Suprapubic skin (tissue), 4 donors: Measurements from ENCODE around the gene TMEM256. TPM values are rescaled to one million over a fixed set of nuclear protein-coding genes. Genes with fewer than 3 reads are reported as not detected.

ENCODE experiments used
- DNase-seq, 2 donors: peaks; one replicate each; pipeline ENCODE4 v3.0.0-alpha.2; 2019; ENCODE audit warnings: low spot score in 2 of 2
- H3K27ac ChIP-seq: fragments of 200-600 bp; sonication (generic); one replicate; pipeline ENCODE4 v1.5.1; 2019
- H3K27me3 ChIP-seq: fragments of 200-600 bp; sonication (generic); one replicate; pipeline ENCODE4 v1.5.1; 2019
- H3K36me3 ChIP-seq: fragments of 200-600 bp; sonication (generic); one replicate; pipeline ENCODE4 v1.5.1; 2019
- H3K4me1 ChIP-seq: fragments of 200-600 bp; sonication (generic); one replicate; pipeline ENCODE4 v1.5.1; 2019
- H3K4me3 ChIP-seq: fragments of 200-600 bp; sonication (generic); one replicate; pipeline ENCODE4 v1.5.1; 2019; ENCODE audit warnings: mild to moderate bottlenecking
- H3K9me3 ChIP-seq: fragments of 200-600 bp; sonication (generic); one replicate; pipeline ENCODE4 v1.5.1; 2019
- EP300 ChIP-seq: sonication (generic); formaldehyde crosslinking; IDR thresholded peaks from one replicate; pipeline ENCODE4 v1.6.1; 2017; ENCODE audit warnings: antibody characterized with exemption
- POLR2A ChIP-seq, 2 donors: fragments of 450-650 bp; IDR thresholded peaks; one replicate each; pipeline ENCODE4 v1.6.1; 2017; ENCODE audit warnings: antibody characterized with exemption in 2 of 2, mild to moderate bottlenecking in 2 of 2, moderate library complexity in 2 of 2
- POLR2AphosphoS5 ChIP-seq, 3 donors: sonication (generic); formaldehyde crosslinking; IDR thresholded peaks; one replicate each; pipeline ENCODE4 v1.6.1; 2017; ENCODE audit warnings: antibody characterized with exemption in 3 of 3
- WGBS: methylation state at CpG from one replicate; pipeline ENCODE4 v1.1.5; 2018; 5-methylcytosine and 5-hydroxymethylcytosine counted together
- total RNA-seq, 4 donors: library from RNA; depleted of rRNA; stranded (reverse); fragments of >200 nt; gene quantifications; one replicate each; pipeline ENCODE4 v1.1.0, GENCODE V29; 2016
- TF ChIP-seq, protein P1 (sequence below), 2 donors: fragments of 200-600 bp in 1 of 2; fragments of 450-650 bp in 1 of 2; sonication (generic) in 1 of 2; IDR thresholded peaks; one replicate each; pipeline ENCODE4 v1.5.1; 2016 to 2019; ENCODE audit warnings: antibody characterized with exemption in 2 of 2, mild to moderate bottlenecking in 1 of 2, moderate library complexity in 1 of 2

TMEM256 gene
- 100 to 1,000 TPM in 2 of 4 donors, 10 to 100 TPM in 2; 53.5 to 128 (median 89.6) TPM for total RNA-seq

DNA sequence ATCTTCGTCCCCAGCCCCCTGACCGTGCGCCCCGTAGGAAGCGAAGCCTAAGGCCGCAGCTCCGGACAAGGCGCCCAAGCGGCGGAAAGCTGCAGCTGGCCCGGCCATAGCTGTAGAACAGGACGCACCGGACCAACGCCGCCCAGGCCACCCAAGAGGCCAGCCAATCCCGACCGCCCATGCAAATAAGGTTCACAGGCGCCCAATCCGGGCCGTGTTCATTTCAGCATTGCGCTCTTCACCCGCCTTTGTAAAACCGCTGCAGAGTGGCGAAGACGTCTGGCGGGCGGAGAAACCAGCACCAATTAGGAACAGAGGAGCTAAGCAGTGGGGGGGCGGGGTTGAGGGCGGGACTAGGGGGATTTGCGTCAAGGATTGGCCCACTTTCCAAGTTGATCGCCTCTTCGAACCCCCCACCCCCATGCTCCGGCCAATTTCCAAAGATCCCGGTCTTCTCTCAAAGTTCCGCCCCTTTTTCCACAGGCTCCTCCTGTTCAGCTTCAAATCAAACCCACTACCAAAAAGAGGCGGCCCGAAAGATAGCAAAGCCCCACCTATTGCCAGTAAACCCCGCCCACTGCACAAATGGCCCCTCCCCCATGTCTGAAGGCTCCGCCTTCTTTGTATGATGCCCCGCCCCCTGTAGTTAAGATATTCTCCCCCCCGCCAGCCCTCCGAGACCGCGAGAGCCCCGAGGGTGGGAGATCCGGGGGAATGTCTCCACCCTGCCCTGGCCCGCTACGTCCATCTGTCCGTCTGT lies at the start of gene TMEM256:
Gene TMEM256 (minus strand): TSS at position 121 of the 760 bp plus-strand sequence. CDS start 13 bp downstream, at position 108.
- WGBS, result under 1% methylated on average over 34 of the region's 49 CpGs
- TF ChIP-seq POLR2AphosphoS5 (IDR thresholded peaks at IDR 0.05) (peak in 2 of 3 donors; percentile 37 to 89), EP300 (no peak), POLR2A (IDR thresholded peaks at IDR 0.05) (peak in 1 of 2 donors; percentile 73)
- TF ChIP-seq, protein P1, sequence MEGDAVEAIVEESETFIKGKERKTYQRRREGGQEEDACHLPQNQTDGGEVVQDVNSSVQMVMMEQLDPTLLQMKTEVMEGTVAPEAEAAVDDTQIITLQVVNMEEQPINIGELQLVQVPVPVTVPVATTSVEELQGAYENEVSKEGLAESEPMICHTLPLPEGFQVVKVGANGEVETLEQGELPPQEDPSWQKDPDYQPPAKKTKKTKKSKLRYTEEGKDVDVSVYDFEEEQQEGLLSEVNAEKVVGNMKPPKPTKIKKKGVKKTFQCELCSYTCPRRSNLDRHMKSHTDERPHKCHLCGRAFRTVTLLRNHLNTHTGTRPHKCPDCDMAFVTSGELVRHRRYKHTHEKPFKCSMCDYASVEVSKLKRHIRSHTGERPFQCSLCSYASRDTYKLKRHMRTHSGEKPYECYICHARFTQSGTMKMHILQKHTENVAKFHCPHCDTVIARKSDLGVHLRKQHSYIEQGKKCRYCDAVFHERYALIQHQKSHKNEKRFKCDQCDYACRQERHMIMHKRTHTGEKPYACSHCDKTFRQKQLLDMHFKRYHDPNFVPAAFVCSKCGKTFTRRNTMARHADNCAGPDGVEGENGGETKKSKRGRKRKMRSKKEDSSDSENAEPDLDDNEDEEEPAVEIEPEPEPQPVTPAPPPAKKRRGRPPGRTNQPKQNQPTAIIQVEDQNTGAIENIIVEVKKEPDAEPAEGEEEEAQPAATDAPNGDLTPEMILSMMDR (IDR thresholded peaks at IDR 0.05), result no peak
- DNase-seq, result peak; percentile 99 to 100
- H3K4me1 ChIP-seq, result peaks cover 37% of the 10 kb centered on the region
- H3K4me3 ChIP-seq, result peak within 1 kb of the TSS; percentile 71
- no peaks in the 10 kb centered on the region for H3K27me3 ChIP-seq
- H3K27ac ChIP-seq, result peak within 1 kb of the TSS; percentile 89
- H3K36me3 ChIP-seq, result peaks cover 7% of the 10 kb centered on the region
- no peaks in the 10 kb centered on the region for H3K9me3 ChIP-seq

DNA sequence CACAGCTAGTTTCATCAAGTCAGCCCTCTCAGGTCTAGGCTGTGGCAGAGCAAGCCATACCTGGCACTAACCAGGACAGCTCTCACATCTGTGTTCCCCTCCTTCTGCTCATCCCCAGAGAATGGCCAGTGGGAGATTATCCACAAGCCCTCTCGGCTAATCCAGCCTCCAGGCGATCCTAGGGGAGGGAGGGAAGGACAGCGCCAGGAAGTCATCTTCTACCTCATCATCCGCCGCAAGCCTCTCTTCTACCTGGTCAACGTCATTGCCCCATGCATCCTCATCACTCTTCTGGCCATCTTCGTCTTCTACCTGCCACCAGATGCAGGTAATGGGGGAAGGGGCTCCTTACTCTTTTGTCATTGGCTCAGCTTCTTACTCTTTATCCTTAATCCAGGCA lies 44.6 kb upstream of the TMEM256 start:
- DNase-seq, result no peak
- no peak for TF ChIP-seq POLR2AphosphoS5 (IDR thresholded peaks at IDR 0.05)
- no peak for TF ChIP-seq EP300
- no peak for TF ChIP-seq POLR2A (IDR thresholded peaks at IDR 0.05)
- TF ChIP-seq, protein P1 (IDR thresholded peaks at IDR 0.05), result no peak
- H3K36me3 ChIP-seq, result no peaks in the 10 kb centered on the region
- H3K27ac ChIP-seq, result no peak overlapping the region
- no peaks in the 10 kb centered on the region for H3K9me3 ChIP-seq
- H3K27me3 ChIP-seq, result peaks cover 22% of the 10 kb centered on the region
- H3K4me1 ChIP-seq, result peaks cover 32% of the 10 kb centered on the region
- WGBS, result 84% methylated on average over 7 of the region's 7 CpGs
- H3K4me3 ChIP-seq, result no peak overlapping the region

DNA sequence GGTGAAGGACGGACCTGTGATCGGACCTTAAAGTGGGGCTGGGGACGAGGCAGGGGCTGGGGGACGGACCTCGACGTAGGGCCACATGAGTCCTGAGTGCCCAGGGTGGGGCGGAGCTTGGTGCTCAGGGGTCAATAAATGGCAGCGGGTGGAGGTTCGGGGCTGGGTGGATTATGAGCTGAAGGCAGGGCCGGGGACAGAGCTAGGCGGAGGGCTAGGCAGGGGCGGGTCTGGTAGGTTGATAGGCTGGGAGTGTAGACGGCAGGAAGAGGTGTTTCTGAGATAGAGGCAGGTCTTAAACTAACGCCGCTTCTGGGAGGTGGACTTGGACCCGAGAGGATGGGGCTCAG lies 41.7 kb upstream of the TMEM256 start:
- peaks cover 23% of the 10 kb centered on the region for H3K27me3 ChIP-seq
- DNase-seq, result no peak
- no peaks in the 10 kb centered on the region for H3K36me3 ChIP-seq
- 14% methylated on average over 16 of the region's 16 CpGs for WGBS
- no peak overlapping the region for H3K27ac ChIP-seq
- TF ChIP-seq POLR2A (IDR thresholded peaks at IDR 0.05) (no peak), POLR2AphosphoS5 (IDR thresholded peaks at IDR 0.05) (no peak), EP300 (no peak)
- TF ChIP-seq, protein P1 (IDR thresholded peaks at IDR 0.05), result no peak
- H3K9me3 ChIP-seq, result no peaks in the 10 kb centered on the region
- H3K4me1 ChIP-seq, result peaks cover 37% of the 10 kb centered on the region
- peak overlapping the region; percentile 44 for H3K4me3 ChIP-seq

DNA sequence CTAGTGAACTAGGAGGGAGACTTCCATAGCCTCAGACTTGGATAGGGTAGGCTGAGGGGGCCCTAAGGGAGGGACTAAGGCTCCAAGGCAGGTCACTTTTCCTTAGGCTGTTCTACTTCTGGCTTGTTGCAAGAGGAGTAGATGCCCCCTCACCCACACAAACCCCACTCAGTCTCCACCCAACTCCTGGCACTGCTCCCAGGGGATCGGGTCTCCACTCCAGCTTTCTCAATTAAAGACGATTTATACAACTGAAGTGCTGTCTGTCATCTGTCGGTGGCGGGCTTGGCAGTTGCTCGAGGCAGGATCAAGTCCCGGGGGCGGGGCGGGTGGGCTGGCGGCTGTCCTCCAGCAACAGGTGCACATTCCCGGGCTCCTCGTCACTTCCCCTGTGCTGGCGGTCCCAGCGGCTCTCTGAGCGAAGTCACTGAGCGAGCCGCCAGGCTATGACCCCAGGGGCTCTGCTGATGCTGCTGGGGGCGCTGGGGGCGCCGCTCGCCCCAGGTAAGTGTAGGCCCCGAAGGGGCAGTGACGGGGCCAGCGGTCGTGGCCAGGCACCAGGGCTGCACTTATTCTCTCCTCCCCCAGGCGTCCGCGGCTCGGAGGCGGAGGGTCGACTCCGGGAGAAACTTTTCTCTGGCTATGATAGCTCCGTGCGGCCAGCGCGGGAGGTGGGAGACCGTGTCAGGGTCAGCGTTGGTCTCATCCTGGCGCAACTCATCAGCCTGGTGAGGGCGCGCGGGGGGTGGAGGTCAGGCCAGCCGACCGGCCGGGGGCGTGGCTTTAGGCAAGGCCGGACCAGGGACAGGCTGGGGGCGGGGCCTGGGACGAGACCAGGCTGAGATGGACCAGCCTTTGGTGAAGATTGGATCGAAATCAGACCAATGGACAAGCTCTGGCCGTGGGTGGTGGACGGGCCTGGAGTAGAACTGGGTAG lies 41.1 kb upstream of the TMEM256 start, which contains the start of gene CHRNB1:
Gene CHRNB1 (plus strand): TSS at position 380 of the 937 bp plus-strand sequence. CDS start 67 bp downstream, at position 447.
- 10% methylated on average over 24 of the region's 51 CpGs for WGBS
- H3K4me1 ChIP-seq, result peaks cover 43% of the 10 kb centered on the region
- H3K4me3 ChIP-seq, result peak within 1 kb of the TSS; percentile 44
- H3K27me3 ChIP-seq, result peaks cover 29% of the 10 kb centered on the region
- TF ChIP-seq EP300 (no peak), POLR2AphosphoS5 (IDR thresholded peaks at IDR 0.05) (no peak), POLR2A (IDR thresholded peaks at IDR 0.05) (no peak)
- TF ChIP-seq, protein P1 (IDR thresholded peaks at IDR 0.05), result no peak
- H3K36me3 ChIP-seq, result no peaks in the 10 kb centered on the region
- DNase-seq, result peak; percentile 84 to 86
- H3K27ac ChIP-seq, result no peak within 1 kb of the TSS
- no peaks in the 10 kb centered on the region for H3K9me3 ChIP-seq
